Activated T-cell treated with anti-CD3 and anti-CD28 coated beads, Interleukin-2, amount 50 U/mL, for 4 hours (primary cell): ENCODE results near the gene CTRL. TPM values are rescaled to one million over a fixed set of nuclear protein-coding genes. Genes with fewer than 3 reads are reported as not detected.

Source experiments
- ATAC-seq, 2 donors: fragments of 200-7000 bp; cut with Tn5 transposase; one replicate each; pipeline ENCODE4 v1.10.0; 2021
- DNase-seq: peaks from one replicate; pipeline ENCODE4 v3.0.0-alpha.2; 2020
- H3K27me3 Mint-ChIP-seq: one replicate; pipeline ENCODE4 v1.8.0; 2021; ENCODE audit warnings: low read depth, mixed read lengths
- H3K36me3 Mint-ChIP-seq: one replicate; pipeline ENCODE4 v1.8.0; 2022; ENCODE audit warnings: mixed read lengths; ENCODE audit not compliant: insufficient read depth
- H3K4me1 Mint-ChIP-seq: one replicate; pipeline ENCODE4 v1.8.0; 2021; ENCODE audit warnings: low read depth, mixed read lengths
- H3K4me3 Mint-ChIP-seq: one replicate; pipeline ENCODE4 v1.8.0; 2021; ENCODE audit warnings: mild to moderate bottlenecking, moderate library complexity, mixed read lengths
- H3K9me3 Mint-ChIP-seq: one replicate; pipeline ENCODE4 v1.8.0; 2021; ENCODE audit warnings: mixed read lengths
- total RNA-seq, 3 donors: library from RNA; stranded (reverse); gene quantifications; one replicate each; pipeline ENCODE4 v1.2.1, GENCODE V29; 2021

CTRL gene
- total RNA-seq, 3 donors from 2014 or later = 7.8 to 10.4 (median 8.8) TPM

GRCh38 chr16:67885976-67886375 is 45.7 kb downstream of the CTRL start:
- no peaks in the 10 kb centered on the region for H3K4me1 Mint-ChIP-seq
- DNase-seq = no peak
- H3K9me3 Mint-ChIP-seq = no peaks in the 10 kb centered on the region

GRCh38 chr16:67885545-67885944 is 46.1 kb downstream of the CTRL start:
- no peaks in the 10 kb centered on the region for H3K4me1 Mint-ChIP-seq
- peaks cover 16% of the 10 kb centered on the region for H3K36me3 Mint-ChIP-seq
- no peaks in the 10 kb centered on the region for H3K9me3 Mint-ChIP-seq
- H3K4me3 Mint-ChIP-seq = no peak overlapping the region
- no peak for DNase-seq
- H3K27me3 Mint-ChIP-seq = no peaks in the 10 kb centered on the region
- no peak for ATAC-seq

More at GRCh38 chr16:67885976-67886375, 45.7 kb downstream of the CTRL start:
- ATAC-seq = no peak
- no peak overlapping the region for H3K4me3 Mint-ChIP-seq
- H3K27me3 Mint-ChIP-seq = no peaks in the 10 kb centered on the region
- H3K36me3 Mint-ChIP-seq = peaks cover 16% of the 10 kb centered on the region

GRCh38 chr16:67884684-67885083 is 47.0 kb downstream of the CTRL start, which contains the start of gene NRN1L:
NRN1L (plus strand) TSS chr16:67884885; CDS start chr16:67884904, 19 bp downstream.
- Mint-ChIP-seq H3K4me3 (no peak within 1 kb of the TSS), H3K4me1 (no peaks in the 10 kb centered on the region), H3K36me3 (peaks cover 20% of the 10 kb centered on the region), H3K9me3 (no peaks in the 10 kb centered on the region), H3K27me3 (no peaks in the 10 kb centered on the region)
- ATAC-seq = no peak
- no peak for DNase-seq

GRCh38 chr16:67883872-67884261 is 47.8 kb downstream of the CTRL start:
- no peak overlapping the region for H3K4me3 Mint-ChIP-seq
- H3K27me3 Mint-ChIP-seq = no peaks in the 10 kb centered on the region
- peaks cover 26% of the 10 kb centered on the region for H3K36me3 Mint-ChIP-seq
- ATAC-seq (peak; percentile 82 to 88), DNase-seq (peak; percentile 74)
- no peaks in the 10 kb centered on the region for H3K9me3 Mint-ChIP-seq
- no peaks in the 10 kb centered on the region for H3K4me1 Mint-ChIP-seq

- Mint-ChIP-seq H3K4me1 (no peaks in the 10 kb centered on the region), H3K36me3 (peaks cover 26% of the 10 kb centered on the region), H3K27me3 (no peaks in the 10 kb centered on the region), H3K4me3 (no peak overlapping the region), H3K9me3 (no peaks in the 10 kb centered on the region)
- DNase-seq (no peak), ATAC-seq (peak; percentile 15 to 21)
These were observed 48.4 kb downstream of the CTRL start for GRCh38 chr16:67883146-67883871.

- no peaks in the 10 kb centered on the region for H3K4me1 Mint-ChIP-seq
- H3K27me3 Mint-ChIP-seq = no peaks in the 10 kb centered on the region
- H3K9me3 Mint-ChIP-seq = no peaks in the 10 kb centered on the region
- DNase-seq (no peak), ATAC-seq (no peak)
- H3K4me3 Mint-ChIP-seq = no peak overlapping the region
- H3K36me3 Mint-ChIP-seq = peaks cover 32% of the 10 kb centered on the region
These were observed 49.1 kb downstream of the CTRL start for GRCh38 chr16:67882374-67883145.

GRCh38 chr16:67881621-67882161 is 50.0 kb downstream of the CTRL start:
- Mint-ChIP-seq H3K4me1 (no peaks in the 10 kb centered on the region), H3K9me3 (no peaks in the 10 kb centered on the region), H3K27me3 (no peaks in the 10 kb centered on the region), H3K36me3 (peaks cover 34% of the 10 kb centered on the region), H3K4me3 (no peak overlapping the region)
- ATAC-seq = no peak
- no peak for DNase-seq

GRCh38 chr16:67880584-67880983 is 51.1 kb downstream of the CTRL start:
- DNase-seq = no peak
- Mint-ChIP-seq H3K4me1 (peaks cover 7% of the 10 kb centered on the region), H3K36me3 (peaks cover 33% of the 10 kb centered on the region), H3K27me3 (no peaks in the 10 kb centered on the region), H3K4me3 (no peak overlapping the region), H3K9me3 (no peaks in the 10 kb centered on the region)
- ATAC-seq = no peak

- H3K9me3 Mint-ChIP-seq = no peaks in the 10 kb centered on the region
- no peaks in the 10 kb centered on the region for H3K27me3 Mint-ChIP-seq
- H3K36me3 Mint-ChIP-seq = peaks cover 38% of the 10 kb centered on the region
- no peak for DNase-seq
- no peak overlapping the region for H3K4me3 Mint-ChIP-seq
- H3K4me1 Mint-ChIP-seq = peaks cover 14% of the 10 kb centered on the region
- no peak for ATAC-seq
These were observed 51.7 kb downstream of the CTRL start for GRCh38 chr16:67879936-67880335.

Other genes starting within 250 kb of the CTRL start
- 10 to 100 TPM; 17.3 to 22.0 (median 20.2) TPM for gene GFOD2, start 212.5 kb downstream of the CTRL start, total RNA-seq
- gene RANBP10, start 125.3 kb downstream of the CTRL start, total RNA-seq = 10 to 100 TPM; 17.2 to 17.9 (median 17.8) TPM
- 1 to 10 TPM in 2 of 3 donors, under 1 TPM in 1; 0.79 to 1.4 (median 1.3) TPM for gene TSNAXIP1, start 125.0 kb downstream of the CTRL start, total RNA-seq
- gene THAP11, start 89.5 kb downstream of the CTRL start, total RNA-seq = 10 to 100 TPM; 42.1 to 51.4 (median 43.1) TPM
- 100 to 1,000 TPM; 170 to 182 (median 182) TPM for gene NUTF2, start 84.9 kb downstream of the CTRL start, total RNA-seq
- 10 to 100 TPM; 40.4 to 52.0 (median 46.3) TPM for gene CENPT, start 84.2 kb downstream of the CTRL start, total RNA-seq
- gene EDC4, start 58.8 kb downstream of the CTRL start, total RNA-seq = 100 to 1,000 TPM; 114 to 124 (median 120) TPM
- not detected for gene NRN1L, start 47.0 kb downstream of the CTRL start, total RNA-seq
- gene PSKH1, start 38.6 kb downstream of the CTRL start, total RNA-seq = 10 to 100 TPM; 10.4 to 14.6 (median 10.9) TPM
- 100 to 1,000 TPM; 223 to 262 (median 249) TPM for gene PSMB10, start 5.0 kb upstream of the CTRL start, total RNA-seq
- 1 to 10 TPM; 8.0 to 9.1 (median 8.1) TPM for gene LCAT, start 12.3 kb upstream of the CTRL start, total RNA-seq
- 10 to 100 TPM; 18.5 to 20.5 (median 19.6) TPM for gene SLC12A4, start 36.8 kb upstream of the CTRL start, total RNA-seq
- gene DPEP3, start 48.6 kb upstream of the CTRL start, total RNA-seq = under 1 TPM in 2 of 3 donors, not detected in 1; 0.11 to 0.33 TPM
- under 1 TPM; 0.47 to 0.81 (median 0.71) TPM for gene DPEP2, start 67.6 kb upstream of the CTRL start, total RNA-seq
- gene DPEP2NB, start 84.0 kb upstream of the CTRL start, total RNA-seq = not detected
- 10 to 100 TPM; 34.9 to 40.3 (median 39.1) TPM for gene DDX28, start 91.4 kb upstream of the CTRL start, total RNA-seq
- 10 to 100 TPM; 35.9 to 37.4 (median 37.1) TPM for gene DUS2, start 91.4 kb upstream of the CTRL start, total RNA-seq
- 10 to 100 TPM; 64.8 to 72.3 (median 65.3) TPM for gene NFATC3, start 153.5 kb upstream of the CTRL start, total RNA-seq